Epithelial cell of prostate (primary cell): ENCODE measurements around the gene TOMM6.
A peak's percentile ranks its signal among the peaks of the same experiment; 100 is the strongest.
"Not testable (repeated sequence)": the region's sequence is repeated elsewhere in the genome, so short reads cannot be mapped to it uniquely, and the experiment has no call there.

Source experiments
- DNase-seq: peaks from one replicate; pipeline ENCODE4 v3.0.0-alpha.2; 2011; ENCODE audit warnings: low read depth, low spot score
- H3K27ac ChIP-seq: fragments of 450-650 bp; 2 replicates; pipeline ENCODE4 v1.5.1; 2017; ENCODE audit warnings: mild to moderate bottlenecking

TOMM6 gene

GRCh38 chr6:41783106-41783780 lies 4.3 kb upstream of the TOMM6 start:
- no peak for DNase-seq
- H3K27ac ChIP-seq, result peak overlapping the region; percentile 68

GRCh38 chr6:41784581-41785171 lies 2.8 kb upstream of the TOMM6 start:
- no peak for DNase-seq
- peak overlapping the region; percentile 68 for H3K27ac ChIP-seq

GRCh38 chr6:41785254-41785653 lies 2.2 kb upstream of the TOMM6 start:
- no peak for DNase-seq
- H3K27ac ChIP-seq, result peak overlapping the region; percentile 68

- DNase-seq, result no peak
- peak overlapping the region; percentile 68 for H3K27ac ChIP-seq
Observed at GRCh38 chr6:41785689-41786450, 1.6 kb upstream of the TOMM6 start.

GRCh38 chr6:41786451-41787218 lies 859 bp upstream of the TOMM6 start:
- H3K27ac ChIP-seq, result peak overlapping the region; percentile 75
- DNase-seq, result no peak

- DNase-seq, result no peak
- H3K27ac ChIP-seq, result no peak overlapping the region
Observed at GRCh38 chr6:41789390-41789724, 1.9 kb downstream of the TOMM6 start.

GRCh38 chr6:41790045-41790444 lies 2.6 kb downstream of the TOMM6 start:
- no peak overlapping the region for H3K27ac ChIP-seq
- DNase-seq, result no peak

- no peak for DNase-seq
Observed at GRCh38 chr6:41791305-41791704, 3.8 kb downstream of the TOMM6 start.

GRCh38 chr6:41791984-41792383 lies 4.5 kb downstream of the TOMM6 start:
- DNase-seq, result no peak
- H3K27ac ChIP-seq, result no peak overlapping the region

More at GRCh38 chr6:41791305-41791704, 3.8 kb downstream of the TOMM6 start:
- no peak overlapping the region for H3K27ac ChIP-seq

GRCh38 chr6:41796474-41796873 lies 9.0 kb downstream of the TOMM6 start:
- DNase-seq, result no peak
- no peak overlapping the region for H3K27ac ChIP-seq

GRCh38 chr6:41798901-41799558 lies 11.5 kb downstream of the TOMM6 start:
- no peak for DNase-seq
- no peak overlapping the region for H3K27ac ChIP-seq

- DNase-seq, result no peak
- no peak overlapping the region for H3K27ac ChIP-seq
Observed at GRCh38 chr6:41799559-41799911, 12.0 kb downstream of the TOMM6 start.

- no peak overlapping the region for H3K27ac ChIP-seq
- DNase-seq, result no peak
Observed at GRCh38 chr6:41801380-41801779, 13.9 kb downstream of the TOMM6 start.

- H3K27ac ChIP-seq, result no peak overlapping the region
- no peak for DNase-seq
Observed at GRCh38 chr6:41805830-41806774, 18.6 kb downstream of the TOMM6 start.

GRCh38 chr6:41811095-41811494 lies 23.6 kb downstream of the TOMM6 start:
- no peak for DNase-seq
- no peak overlapping the region for H3K27ac ChIP-seq

GRCh38 chr6:41811946-41812345 lies 24.5 kb downstream of the TOMM6 start:
- not testable (repeated sequence) for DNase-seq, H3K27ac ChIP-seq

- DNase-seq, result no peak
- no peak overlapping the region for H3K27ac ChIP-seq
Observed at GRCh38 chr6:41813469-41813868, 26.0 kb downstream of the TOMM6 start.

- no peak for DNase-seq
- H3K27ac ChIP-seq, result no peak overlapping the region
Observed at GRCh38 chr6:41813956-41814355, 26.5 kb downstream of the TOMM6 start.

- no peak for DNase-seq
- H3K27ac ChIP-seq, result no peak overlapping the region
Observed at GRCh38 chr6:41814629-41815028, 27.1 kb downstream of the TOMM6 start.
